T-helper 1 cell treated with Interleukin-12 subunit alpha and Interleukin-12 subunit beta and Interleukin-4 antibody, amounts not matched to agents 30 ng/mL and 1 ng/mL, for 36 hours (primary cell): ENCODE results near the gene TERT. TPM values are rescaled to one million over a fixed set of nuclear protein-coding genes. Genes with fewer than 3 reads are reported as not detected.

Experiments used
- intact Hi-C: fragments of 100-400 bp; cut with micrococcal nuclease; formaldehyde crosslinking; loops from one replicate; pipeline ENCODE4 v1.15.1; 2024
- total RNA-seq: library from RNA; stranded (reverse); gene quantifications from 2 replicates; pipeline ENCODE4 v1.2.3, GENCODE V29; 2022

TERT gene
- total RNA-seq, 1 donor from 2014 or later = 3.3 TPM

DNA sequence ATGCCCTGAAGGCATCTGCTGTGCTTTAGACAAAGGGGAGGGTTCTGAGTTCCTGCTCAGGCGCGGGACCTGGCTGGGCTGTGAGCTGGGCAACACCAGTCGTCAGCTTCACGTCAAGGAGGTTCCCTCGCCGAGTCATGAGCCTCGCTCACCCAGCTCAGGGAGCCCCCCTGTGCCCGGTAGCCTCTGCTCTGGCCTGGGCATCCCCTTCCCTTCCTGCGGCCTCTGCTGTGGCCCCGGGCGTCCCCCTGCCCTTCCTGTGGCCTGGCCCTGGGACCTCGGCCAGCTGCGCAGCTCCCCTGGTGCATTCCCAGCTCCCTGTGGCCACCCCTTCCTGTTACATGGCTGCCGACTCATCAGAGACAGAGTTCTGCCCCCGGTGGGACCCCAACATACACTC, 29.8 kb downstream of the TERT start:
- intact Hi-C loops = no loop called here

DNA sequence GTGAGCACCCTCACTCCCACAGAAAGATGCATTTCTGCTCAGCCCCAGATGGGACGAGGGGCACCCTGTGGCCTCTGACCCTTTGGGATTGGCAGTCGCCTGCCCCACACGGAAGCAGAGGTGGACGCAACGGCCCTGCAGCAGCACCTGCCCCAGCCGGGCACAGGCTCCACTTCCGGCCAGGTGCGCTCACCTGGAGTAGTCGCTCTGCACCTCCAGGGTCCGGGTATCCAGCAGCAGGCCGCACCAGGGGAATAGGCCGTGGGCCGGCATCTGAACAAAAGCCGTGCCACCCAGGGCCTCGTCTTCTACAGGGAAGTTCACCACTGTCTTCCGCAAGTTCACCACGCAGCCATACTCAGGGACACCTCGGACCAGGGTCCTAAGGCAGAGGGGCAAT, 30.7 kb downstream of the TERT start:
- intact Hi-C loops = no loop called here

DNA sequence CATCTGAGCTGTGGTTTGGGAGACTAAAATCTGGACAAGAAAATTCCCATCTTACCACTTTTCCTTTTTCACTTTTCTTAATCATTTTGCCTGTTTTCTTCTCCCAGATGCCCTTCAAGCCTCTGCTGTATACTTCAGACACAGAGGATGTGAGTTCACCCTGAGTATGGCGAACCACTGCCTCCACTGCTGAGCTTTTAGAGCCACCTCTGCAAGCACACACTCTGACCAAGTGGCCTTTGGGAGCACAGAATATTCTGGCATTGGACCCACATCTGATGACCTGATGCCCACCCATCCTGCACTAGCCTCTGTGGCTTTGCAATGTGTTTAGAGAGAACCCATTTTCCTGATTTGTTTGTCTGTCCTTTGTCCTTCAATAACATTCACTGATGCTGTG, 32.5 kb downstream of the TERT start:
- intact Hi-C loops = no loop called here

DNA sequence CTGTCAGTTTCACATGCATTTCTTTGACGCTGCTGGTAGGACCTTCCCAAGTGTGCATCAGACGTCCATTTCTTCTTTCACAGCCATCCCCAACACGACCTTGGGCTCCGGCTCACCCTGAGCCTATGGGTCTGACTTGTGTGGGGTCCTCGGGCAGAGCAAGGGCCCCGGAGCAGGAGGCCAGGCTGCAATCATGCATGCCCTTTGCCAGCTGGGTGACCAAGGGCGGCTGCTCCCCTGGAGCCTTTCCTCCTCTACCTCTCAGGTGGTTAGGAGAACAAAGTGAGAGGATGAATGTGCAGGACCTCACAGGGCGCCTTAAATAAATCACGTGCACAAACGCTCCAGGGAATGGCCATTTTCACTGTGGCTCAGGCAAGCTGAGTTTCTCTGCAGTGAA, 33.2 kb downstream of the TERT start:
- intact Hi-C loops = no loop called here

DNA sequence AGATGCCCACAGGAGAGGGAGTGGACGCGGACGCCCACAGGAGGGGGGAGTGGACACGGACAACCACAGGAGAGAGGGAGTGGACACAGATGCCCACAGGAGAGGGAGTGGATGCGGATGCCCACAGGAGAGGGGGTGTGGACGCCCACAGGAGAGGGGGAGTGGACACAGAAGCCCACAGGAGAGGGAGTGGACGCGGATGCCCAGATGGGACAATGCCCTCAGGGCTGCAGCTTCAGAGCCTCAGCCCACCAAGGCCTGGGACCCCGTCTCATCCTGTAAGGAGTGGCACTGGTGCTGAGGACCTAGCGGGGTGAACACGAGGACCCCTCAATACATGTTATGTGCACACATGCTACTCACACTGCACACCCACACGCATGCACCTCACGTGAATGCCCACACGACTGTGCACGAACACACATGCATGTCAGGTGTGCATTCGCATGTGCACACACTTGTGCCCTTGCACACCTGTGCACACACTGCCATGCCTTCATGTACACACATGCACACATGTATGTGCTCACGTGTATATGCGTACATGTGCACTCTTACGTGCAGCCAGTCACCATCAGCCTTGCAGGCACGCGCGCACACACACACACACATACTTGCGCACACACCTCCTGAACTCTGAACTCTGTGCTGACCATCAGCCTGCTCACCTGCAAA, 34.9 kb downstream of the TERT start:
- intact Hi-C loops = no loop called here

DNA sequence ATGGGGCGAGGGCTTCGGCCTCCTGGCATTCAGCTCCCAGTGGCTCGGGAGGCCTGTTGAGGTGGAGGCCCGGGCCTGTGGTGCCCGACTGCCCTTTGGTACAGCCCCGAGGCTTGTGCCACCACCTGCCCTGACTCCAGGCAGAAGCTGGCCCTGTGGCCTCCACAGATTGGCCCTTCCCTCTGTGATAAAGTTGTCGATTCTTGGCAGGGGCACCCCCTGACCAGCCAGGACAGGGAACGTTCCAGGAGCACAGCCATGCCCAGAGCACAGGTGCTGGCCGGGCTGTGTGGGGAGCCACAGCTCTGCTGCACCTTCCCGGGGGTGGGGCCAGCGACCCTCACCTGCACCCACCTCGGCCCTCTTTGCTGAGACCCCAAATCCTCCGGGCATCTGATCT, 37.0 kb downstream of the TERT start:
- intact Hi-C loops = no loop called here

DNA sequence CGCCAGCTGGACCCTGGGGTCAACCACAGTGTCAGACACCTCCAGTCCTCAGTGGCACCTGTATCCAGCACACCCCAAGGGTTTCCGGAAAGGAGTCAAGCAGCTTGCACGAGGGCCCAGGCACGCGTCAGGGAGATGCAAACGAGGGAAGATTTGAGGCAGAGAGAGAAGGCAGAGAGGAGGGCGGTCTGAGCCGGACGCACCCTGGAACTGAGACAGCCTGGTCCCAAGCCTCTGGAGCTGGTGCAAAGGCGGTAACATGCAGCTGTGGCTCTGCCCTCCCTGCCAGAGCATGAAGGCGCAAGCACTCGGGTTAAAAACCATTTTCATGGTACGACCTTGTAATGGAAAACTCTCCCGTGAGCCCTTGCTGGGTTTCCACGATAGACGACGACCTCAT, 37.5 kb downstream of the TERT start:
- intact Hi-C loops = no loop called here

DNA sequence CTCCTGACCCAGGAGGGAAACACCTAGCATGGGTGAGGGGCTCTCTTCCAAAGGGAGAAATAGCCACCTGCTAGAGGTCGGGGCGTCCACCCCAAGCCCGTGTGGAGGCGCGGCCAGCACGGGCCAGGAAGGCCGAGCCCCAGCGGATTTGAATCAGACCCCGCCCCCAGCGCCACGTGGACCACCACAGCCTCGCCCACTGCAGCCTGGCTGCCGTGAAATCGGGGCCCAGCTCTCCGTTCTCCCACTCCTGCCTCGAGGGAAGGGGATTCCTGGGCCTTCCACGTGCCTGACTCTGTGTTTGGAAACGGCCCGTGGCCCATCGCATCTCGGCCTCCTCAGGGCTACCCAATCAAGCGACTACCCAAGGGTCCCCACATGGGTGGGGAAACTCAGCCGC, 38.1 kb downstream of the TERT start:
- intact Hi-C loops = no loop called here

DNA sequence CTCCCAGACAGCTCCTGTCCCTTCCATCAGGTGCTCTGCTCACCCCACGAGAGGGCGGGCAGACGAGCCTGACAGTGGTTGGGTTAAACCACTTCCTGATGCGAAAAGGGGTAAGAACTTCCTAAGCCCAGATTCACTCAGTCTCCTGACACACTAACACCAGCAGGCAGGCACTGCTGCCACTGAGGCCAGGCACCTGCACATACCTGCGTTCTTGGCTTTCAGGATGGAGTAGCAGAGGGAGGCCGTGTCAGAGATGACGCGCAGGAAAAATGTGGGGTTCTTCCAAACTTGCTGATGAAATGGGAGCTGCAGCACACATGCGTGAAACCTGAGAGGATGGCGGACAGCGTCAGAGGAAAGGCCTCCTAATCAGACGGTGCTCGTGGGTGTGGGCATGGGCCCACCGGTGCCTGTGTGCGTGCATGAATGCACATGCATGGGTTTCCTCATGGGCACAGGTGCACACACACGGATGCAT, 39.7 kb downstream of the TERT start:
- intact Hi-C loops = loop anchor here (1.0 to 2.0 kb wide), 4 partner anchors 58 to 386 kb away; partner anchors contain the start of gene CLPTM1L

DNA sequence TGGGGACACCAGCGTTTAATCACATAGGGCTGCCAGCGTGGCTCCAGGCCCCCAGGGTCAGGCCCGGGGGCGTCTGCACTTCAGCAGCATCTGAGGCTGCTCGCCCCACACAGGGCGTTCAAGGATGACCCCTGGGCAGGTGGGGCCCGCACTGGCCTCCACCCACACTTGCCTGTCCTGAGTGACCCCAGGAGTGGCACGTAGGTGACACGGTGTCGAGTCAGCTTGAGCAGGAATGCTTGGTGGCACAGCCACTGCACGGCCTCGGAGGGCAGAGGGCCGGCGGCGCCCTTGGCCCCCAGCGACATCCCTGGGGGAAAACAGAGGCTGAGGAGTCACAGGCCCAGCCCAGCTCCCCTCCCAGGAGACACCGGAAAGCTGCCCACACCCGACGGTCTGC, 40.7 kb downstream of the TERT start:
- intact Hi-C loops = loop anchor here (2.0 kb wide), 2 partner anchors 59 to 387 kb away; no protein-coding TSS in a partner anchor

DNA sequence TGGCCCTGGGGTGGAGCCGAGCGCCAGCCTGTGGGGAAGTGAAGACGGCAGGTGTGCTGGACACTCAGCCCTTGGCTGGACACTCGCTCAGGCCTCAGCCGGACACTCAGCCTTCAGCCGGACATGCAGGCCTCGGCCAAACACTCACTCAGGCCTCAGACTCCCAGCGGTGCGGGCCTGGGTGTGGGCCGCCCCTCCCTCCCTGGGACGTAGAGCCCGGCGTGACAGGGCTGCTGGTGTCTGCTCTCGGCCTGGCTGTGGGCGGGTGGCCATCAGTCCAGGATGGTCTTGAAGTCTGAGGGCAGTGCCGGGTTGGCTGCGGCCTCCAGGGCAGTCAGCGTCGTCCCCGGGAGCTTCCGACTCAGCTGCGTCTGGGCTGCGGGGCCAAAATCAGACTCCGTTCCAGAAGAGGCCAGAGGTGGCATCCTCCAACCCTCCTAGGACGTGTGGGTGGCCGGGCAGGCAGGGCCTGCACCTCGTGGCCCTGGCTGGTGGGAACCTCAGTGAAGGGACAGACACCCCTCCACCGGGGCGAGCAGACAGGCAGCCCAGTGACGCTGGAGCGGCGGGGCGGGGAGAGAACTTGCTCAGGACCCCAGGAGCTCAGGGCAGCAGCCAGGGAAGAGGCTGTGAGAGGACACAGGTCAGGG, 41.3 kb downstream of the TERT start:
- intact Hi-C loops = loop anchor here (2.0 kb wide), 2 partner anchors 59 to 387 kb away; no protein-coding TSS in a partner anchor

DNA sequence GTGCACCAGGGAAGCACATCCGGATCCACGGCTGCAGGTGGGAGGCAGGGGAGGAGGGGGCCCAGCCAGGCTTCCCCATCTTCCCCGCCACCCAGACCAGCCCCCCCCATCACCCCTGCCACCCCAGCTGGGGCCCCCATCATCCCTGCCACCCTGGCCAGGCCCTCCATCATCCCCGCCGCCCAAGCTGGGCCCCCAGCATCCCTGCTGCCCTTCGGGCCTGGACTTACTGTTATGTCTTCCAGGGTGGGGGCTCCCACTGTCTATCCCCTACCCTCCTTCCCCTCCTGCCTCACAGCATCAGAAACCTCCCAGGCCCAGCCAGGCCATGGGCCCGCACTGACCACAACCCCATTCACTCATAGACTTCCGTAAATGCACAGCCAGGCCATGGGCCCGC, 42.2 kb downstream of the TERT start:
- intact Hi-C loops = no loop called here

DNA sequence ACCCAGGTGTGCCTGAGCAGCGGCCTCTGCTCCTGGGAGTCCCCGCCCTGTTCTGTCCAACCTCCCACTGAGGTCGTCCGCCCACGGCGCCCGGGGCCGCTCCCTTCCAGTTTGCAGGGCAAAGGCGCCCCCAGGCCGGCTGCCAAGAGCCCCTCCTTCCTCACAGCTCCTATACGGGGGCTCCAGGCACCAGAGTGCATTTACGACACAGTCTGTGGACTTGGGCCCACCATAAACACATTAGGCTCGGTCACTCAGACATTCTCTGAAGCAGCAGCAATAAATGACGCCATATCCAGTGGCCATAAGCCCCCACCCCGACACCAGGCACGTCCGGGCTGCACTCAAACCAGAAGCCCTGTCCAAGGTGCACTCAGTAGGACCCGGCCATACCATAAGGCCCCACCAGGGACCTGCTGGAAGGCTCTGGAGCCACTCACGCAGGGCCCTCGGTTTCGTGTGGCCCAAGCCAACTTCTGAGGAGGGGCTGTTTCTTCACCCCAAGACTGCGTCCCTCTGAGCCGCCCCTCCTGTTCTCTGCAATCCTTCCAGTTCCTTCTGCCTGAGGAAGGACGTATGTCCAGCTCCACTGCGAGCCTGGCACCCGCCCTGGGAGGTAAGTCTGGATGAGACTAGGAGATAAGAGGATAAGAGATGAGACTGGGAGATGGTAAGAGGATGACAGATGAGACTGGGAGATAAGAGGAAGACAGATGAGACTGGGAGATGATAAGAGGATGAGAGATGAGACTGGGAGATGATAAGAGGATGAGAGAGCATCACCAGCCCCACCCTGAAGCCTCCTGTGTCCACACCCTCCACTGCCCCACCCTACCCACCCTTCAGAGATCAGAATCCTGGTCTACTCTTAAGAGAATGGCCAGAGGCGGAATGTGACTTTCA, 42.9 kb downstream of the TERT start:
- intact Hi-C loops = no loop called here

DNA sequence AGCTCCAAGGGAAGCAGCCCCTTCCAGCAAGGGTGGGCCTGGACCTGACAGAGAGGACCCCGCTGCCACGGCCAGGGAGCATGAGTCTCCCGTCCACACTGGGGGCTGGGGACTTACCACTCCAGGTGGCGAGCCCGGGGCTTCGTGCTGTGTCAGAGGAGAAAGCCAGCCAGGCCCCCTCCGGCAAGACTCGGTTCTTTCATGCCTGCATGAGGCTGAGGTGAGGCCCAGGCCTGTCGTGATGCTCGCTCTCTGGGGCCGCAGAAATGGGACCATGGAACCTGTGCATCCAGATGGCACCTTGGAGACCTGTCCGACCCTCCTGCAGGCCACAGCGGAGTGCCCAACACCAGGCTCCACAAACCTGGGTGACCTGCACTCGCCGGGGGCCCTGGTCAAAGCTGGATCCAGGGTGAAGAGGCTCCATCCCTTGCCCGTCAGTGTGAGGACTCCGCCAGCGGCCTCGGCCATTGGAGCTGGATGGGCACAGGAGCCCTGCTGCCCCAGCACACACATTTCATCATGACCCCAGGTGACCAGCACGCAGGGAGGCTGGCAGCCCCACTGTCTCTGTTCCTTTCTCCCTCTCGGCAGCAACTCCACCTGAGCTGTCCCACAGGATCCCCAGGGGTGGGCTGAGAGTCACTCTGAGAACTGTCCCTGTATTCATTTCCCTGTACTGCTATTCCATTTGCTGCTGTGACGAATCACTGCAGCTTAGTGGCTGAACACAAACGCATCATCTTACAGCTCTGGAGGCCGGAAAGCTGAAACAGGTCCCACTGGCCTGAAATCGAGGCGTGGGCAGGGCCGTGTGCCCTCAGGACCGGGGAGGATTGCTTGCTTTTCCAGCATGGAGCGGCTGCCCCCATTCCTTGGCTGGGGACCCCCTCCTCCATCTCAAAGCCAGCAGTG, 45.2 kb downstream of the TERT start:
- intact Hi-C loops = no loop called here

DNA sequence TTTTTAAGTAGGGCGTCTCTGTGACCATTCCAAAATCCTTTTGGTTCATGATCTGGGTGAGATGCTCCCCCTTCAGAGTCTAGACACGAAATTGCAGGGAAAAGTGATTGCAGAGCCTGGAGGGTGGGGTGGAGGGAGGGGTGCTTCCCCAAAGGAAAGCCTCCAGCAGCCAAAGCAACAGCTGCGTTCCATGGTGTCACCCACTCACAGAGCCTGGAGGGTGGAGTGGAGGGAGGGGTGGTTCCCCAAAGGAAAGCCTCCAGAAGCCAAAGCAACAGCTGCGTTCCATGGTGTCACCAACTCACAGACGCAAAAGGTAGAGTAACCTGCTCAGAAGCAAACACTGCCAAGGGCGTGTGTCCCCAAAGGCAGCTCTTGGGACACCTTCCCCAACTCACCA, 47.1 kb downstream of the TERT start:
- intact Hi-C loops = no loop called here

DNA sequence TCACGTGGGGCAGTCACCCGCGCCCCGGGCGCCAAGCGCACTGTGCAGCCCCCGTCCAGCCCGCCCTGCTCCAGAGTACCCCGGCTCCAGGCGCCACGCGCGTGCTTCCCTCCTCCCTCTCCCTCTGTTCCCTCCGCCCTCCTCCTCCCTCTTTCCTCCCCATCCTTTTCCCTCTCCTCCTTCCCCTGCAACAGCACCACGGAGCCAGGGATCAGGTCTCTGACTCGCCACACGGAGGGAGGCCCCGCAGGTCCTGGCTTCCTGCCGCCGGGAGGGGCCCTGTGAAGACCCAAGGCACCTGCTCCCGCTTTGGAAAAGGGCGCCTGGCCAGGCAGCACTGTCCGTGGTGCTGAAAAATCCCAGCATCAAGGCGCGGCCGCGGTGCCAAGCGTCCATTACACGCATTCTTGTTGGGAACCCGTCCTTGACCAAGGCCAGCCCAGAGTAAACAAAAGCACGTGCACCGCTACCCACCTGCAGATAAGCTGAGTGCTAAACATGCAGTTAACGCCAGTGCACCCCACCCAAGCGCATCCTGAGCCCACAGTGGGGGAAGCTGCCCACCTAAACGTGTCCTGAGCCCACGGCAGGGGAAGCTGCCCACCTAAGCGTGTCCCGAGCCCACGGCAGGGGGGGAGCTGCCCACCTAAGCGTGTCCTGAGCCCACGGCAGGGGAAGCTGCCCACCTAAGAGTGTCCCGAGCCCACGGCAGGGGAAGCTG, 48.0 kb downstream of the TERT start:
- intact Hi-C loops = no loop called here

DNA sequence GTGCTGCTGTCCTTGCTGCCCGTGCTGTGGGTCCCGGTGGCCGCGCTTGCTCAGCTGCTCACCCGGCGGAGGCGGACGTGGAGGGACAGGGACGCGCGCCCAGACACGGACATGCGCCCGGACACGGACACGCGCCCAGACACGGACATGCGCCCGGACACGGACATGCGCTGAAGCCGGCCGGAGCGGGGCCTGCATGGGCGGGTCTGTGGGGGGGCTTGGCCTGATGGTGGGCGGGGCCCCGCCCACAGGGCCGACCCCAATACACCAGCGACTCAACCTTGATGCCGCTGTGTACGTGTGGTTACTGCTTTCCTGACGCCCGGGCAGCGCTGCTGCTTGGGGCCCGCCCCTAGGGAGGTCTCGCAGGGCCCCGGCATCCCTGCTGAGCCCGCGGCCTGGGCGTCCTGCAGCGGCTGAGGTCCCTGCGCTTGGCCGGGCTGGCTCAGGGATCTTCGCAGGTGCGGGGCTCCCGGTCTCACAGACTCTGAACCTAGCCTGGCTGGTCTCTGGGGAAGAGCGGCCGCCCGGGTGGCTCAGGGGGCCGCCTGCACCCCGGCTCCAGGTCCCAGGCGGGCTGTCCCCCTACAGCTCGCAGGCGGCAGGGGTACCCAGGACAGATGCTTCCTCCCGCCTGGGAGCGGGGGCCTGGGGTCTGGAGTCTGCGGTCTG, 48.8 kb downstream of the TERT start:
- intact Hi-C loops = no loop called here

DNA sequence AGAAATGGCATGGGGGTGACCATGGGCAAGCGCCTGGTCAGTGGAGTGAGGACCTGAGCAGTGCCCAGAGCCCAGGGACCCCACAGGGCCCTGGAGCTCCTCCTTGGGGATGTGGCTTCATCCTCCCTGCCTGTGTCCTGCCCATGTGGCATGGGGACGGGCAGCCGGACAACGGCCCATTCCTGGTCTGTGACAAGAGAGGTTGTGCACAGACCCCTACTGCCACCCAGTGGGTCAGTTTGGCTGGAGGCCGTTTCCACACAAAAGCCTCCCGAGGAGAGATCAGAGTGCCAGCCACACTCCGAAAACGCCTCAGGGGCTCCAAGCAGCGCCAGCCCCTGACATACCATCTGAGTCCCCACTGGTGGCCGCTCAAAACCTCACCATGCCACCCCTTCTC, 49.9 kb downstream of the TERT start:
- intact Hi-C loops = no loop called here

DNA sequence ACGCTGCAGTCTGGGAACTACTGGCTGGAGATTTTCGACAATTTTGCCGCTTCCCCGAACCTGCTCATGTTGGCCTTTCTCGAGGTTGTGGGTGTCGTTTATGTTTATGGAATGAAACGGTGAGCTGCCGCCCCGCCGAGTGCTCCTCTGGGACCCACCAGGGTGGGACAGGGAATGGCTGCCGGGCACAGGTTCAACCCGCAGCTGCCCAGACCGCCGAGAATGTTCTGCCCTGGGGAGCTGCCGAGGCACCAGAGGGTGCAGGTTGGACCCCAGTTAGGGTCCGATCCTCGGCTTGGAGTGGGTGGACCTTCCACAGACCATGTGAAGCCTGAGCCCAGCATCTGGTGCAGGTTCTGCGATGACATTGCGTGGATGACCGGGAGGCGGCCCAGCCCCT, 50.6 kb downstream of the TERT start:
- intact Hi-C loops = no loop called here
